Measurements from ENCODE around the gene NFIB. TPM values are rescaled to one million over a fixed set of nuclear protein-coding genes. Genes with fewer than 3 reads are reported as not detected.

Gene NFIB
- total RNA-seq, 1 experiment from 2014 or later = 35.1 TPM

- peak overlapping the region; percentile 81 for H3K4me2 ChIP-seq
- no peaks in the 10 kb centered on the region for H3K27me3 ChIP-seq (ENCODE audit: insufficient read depth, low read depth)
- H3K79me2 ChIP-seq (ENCODE audit: low read depth) = peaks cover 35% of the 10 kb centered on the region
- CTCF ChIA-PET = interaction anchor here (0.7 kb wide), 1 partner anchor 288 kb away, joined by 3 read pairs; no protein-coding TSS in a partner anchor
- H4K20me1 ChIP-seq (ENCODE audit: insufficient read depth) = no peaks in the 10 kb centered on the region
- H3K27ac ChIP-seq = peak overlapping the region; percentile 96
- TF ChIP-seq EZH2 (IDR thresholded peaks at IDR 0.05; ENCODE audit: low read depth) (no peak), CTCF (conservative IDR thresholded peaks at IDR 0.05) (no peak)
- peak; percentile 57 to 89 for DNase-seq
- H3K9me2 ChIP-seq (ENCODE audit: insufficient read depth) = no peaks in the 10 kb centered on the region
- intact Hi-C loops (cut with micrococcal nuclease; ENCODE audit: unreplicated experiment) = loop anchor here (1.0 to 5.0 kb wide), 5 partner anchors 7 to 283 kb away; no protein-coding TSS in a partner anchor
- no peaks in the 10 kb centered on the region for H3K9me3 ChIP-seq (ENCODE audit: insufficient read depth, low read depth)
- peaks cover 11% of the 10 kb centered on the region; the same call in 1 of the 2 replicates for H3F3A ChIP-seq (ENCODE audit: insufficient read depth, low read depth)
- peak overlapping the region; percentile 76 for H3K4me3 ChIP-seq
- POLR2A ChIA-PET (ENCODE audit: unreplicated experiment) = interaction anchor here (0.6 to 0.9 kb wide), 3 partner anchors 57 to 97 kb away, joined by 6 to 11 read pairs (median 6); no protein-coding TSS in a partner anchor
- BruUV-seq (replicated peaks) = TSS peak; percentile 81
- peaks cover 31% of the 10 kb centered on the region for H3K4me1 ChIP-seq (replicated peaks; ENCODE audit: insufficient read depth)
- H2AFZ ChIP-seq = peak overlapping the region; percentile 70; the same call in 1 of the 2 replicates
- H3K36me3 ChIP-seq (ENCODE audit: low read depth) = no peaks in the 10 kb centered on the region
Measured at GRCh38 chr9:14314929-14315874, 1.3 kb upstream of the NFIB start.

- Histone ChIP-seq H3K36me3 (ENCODE audit: low read depth) (no peaks in the 10 kb centered on the region), H3K9me3 (ENCODE audit: insufficient read depth, low read depth) (no peaks in the 10 kb centered on the region), H3K79me2 (ENCODE audit: low read depth) (peaks cover 42% of the 10 kb centered on the region), H2AFZ (0 out of 2 replicates have a peak overlapping the region, but pooled peaks have one; percentile 52), H4K20me1 (ENCODE audit: insufficient read depth) (no peaks in the 10 kb centered on the region), H3K4me1 (replicated peaks; ENCODE audit: insufficient read depth) (peaks cover 31% of the 10 kb centered on the region), H3K27ac (peak overlapping the region; percentile 96), H3K27me3 (ENCODE audit: insufficient read depth, low read depth) (no peaks in the 10 kb centered on the region), H3K9me2 (ENCODE audit: insufficient read depth) (no peaks in the 10 kb centered on the region), H3F3A (ENCODE audit: insufficient read depth, low read depth) (peaks cover 4% of the 10 kb centered on the region; the same call in 1 of the 2 replicates), H3K4me3 (peak overlapping the region; percentile 76), H3K4me2 (peak overlapping the region; percentile 79)
- CTCF ChIA-PET = interaction anchor here (0.7 kb wide), 1 partner anchor 287 kb away, joined by 3 read pairs; no protein-coding TSS in a partner anchor
- intact Hi-C loops (cut with micrococcal nuclease; ENCODE audit: unreplicated experiment) = loop anchor here (1.0 to 5.0 kb wide), 5 partner anchors 8 to 282 kb away; no protein-coding TSS in a partner anchor
- BruUV-seq (replicated peaks) = no TSS peak
- DNase-seq = peak; percentile 54 to 82
- no peak for TF ChIP-seq EZH2 (IDR thresholded peaks at IDR 0.05; ENCODE audit: low read depth)
- no peak for TF ChIP-seq CTCF (conservative IDR thresholded peaks at IDR 0.05)
- POLR2A ChIA-PET (ENCODE audit: unreplicated experiment) = interaction anchor here (0.5 to 0.9 kb wide), 6 partner anchors 58 to 914 kb away, joined by 3 to 11 read pairs (median 6); no protein-coding TSS in a partner anchor
Measured at GRCh38 chr9:14314424-14314928, 535 bp upstream of the NFIB start.

DNA sequence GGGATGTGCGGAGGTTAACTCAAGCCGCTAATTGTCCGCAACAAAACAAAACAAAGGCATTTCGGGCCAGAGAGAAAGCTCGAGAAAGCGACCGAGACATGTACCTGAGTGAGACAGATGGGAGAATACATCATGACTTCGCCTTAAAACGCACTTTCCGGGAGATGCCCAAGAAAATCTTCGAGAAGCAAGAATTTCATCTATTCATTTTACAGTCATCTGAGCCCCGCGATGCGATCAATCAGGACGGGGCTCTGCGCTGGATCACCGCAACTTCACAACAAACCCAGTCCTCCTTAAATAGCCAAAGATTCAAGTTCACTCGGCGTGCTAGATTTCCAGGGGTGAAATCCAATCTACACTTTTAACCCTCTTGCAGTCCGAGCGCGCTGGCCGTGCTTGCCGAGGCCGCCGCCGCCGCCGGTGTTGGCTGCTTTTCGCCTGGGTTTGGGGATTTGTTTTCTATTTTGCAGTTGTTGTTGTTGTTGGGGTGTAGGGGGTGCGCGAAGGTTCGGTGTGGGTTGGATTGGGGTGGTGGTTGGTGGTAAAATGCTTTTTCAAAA, 482 bp downstream of the NFIB start:
- intact Hi-C loops (cut with micrococcal nuclease; ENCODE audit: unreplicated experiment) = loop anchor here (5.0 kb wide), 3 partner anchors 76 to 281 kb away; no protein-coding TSS in a partner anchor
- Histone ChIP-seq H3K4me1 (replicated peaks; ENCODE audit: insufficient read depth) (peaks cover 28% of the 10 kb centered on the region), H3K9me2 (ENCODE audit: insufficient read depth) (no peaks in the 10 kb centered on the region), H2AFZ (peak overlapping the region; percentile 71; the same call in 1 of the 2 replicates), H3K27me3 (ENCODE audit: insufficient read depth, low read depth) (no peaks in the 10 kb centered on the region), H3K79me2 (ENCODE audit: low read depth) (peaks cover 52% of the 10 kb centered on the region), H3F3A (ENCODE audit: insufficient read depth, low read depth) (no peaks in the 10 kb centered on the region; the same call in 1 of the 2 replicates), H3K36me3 (ENCODE audit: low read depth) (no peaks in the 10 kb centered on the region), H3K9me3 (ENCODE audit: insufficient read depth, low read depth) (no peaks in the 10 kb centered on the region), H3K4me2 (peak overlapping the region; percentile 95), H3K27ac (peak overlapping the region; percentile 96), H4K20me1 (ENCODE audit: insufficient read depth) (peaks cover 6% of the 10 kb centered on the region; the same call in 1 of the 2 replicates), H3K4me3 (peak overlapping the region; percentile 98)
- peak in 1 of 2 experiments; percentile 4 for DNase-seq
- CTCF ChIA-PET = no interaction called here
- TF ChIP-seq CTCF (conservative IDR thresholded peaks at IDR 0.05) (no peak), EZH2 (IDR thresholded peaks at IDR 0.05; ENCODE audit: low read depth) (no peak)
- TSS peak; percentile 49 for BruUV-seq (replicated peaks)
- POLR2A ChIA-PET (ENCODE audit: unreplicated experiment) = no interaction called here

All from PC-9 (cell line).